GM18873 (cell line): ENCODE measurements around the gene GCDH.
A peak's percentile ranks its signal among the peaks of the same experiment; 100 is the strongest.
"Not testable (repeated sequence)": the region's sequence is repeated elsewhere in the genome, so short reads cannot be mapped to it uniquely, and the experiment has no call there.

Experiments
- ATAC-seq: cut with Tn5 transposase; IDR thresholded peaks from one replicate; pipeline ENCODE4 v1.9.1; 2021; ENCODE audit warnings: mild to moderate bottlenecking, moderate library complexity, moderate number of reproducible peaks; ENCODE audit not compliant: unreplicated experiment, low FRiP score

GCDH gene

GRCh38 chr19:12896460-12896859, 5.5 kb downstream of the GCDH start:
- no peak for ATAC-seq

- ATAC-seq, result no peak
Observed at GRCh38 chr19:12899891-12900518, 9.0 kb downstream of the GCDH start.

- ATAC-seq, result no peak
Observed at GRCh38 chr19:12907166-12907565, 16.2 kb downstream of the GCDH start.

DNA sequence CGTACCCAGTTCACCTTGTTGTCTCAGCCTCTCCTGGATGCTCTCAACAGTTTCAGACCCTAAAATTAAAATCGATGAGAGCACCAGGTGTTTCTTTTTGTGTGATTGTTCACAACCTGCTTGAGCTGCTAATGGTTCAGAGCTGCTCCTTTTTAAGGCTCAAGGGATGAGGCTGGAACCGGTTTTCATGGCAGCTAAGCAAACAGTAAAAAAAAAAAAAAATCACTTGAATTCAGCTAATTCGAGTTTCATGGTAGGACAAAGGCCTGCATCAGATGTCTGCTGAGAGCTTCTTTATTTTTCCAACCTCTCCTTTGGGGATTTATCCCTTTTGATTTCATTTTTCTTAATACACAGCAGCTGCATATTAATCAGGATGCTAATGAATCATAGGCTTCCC, 21.6 kb downstream of the GCDH start:
- no peak for ATAC-seq

DNA sequence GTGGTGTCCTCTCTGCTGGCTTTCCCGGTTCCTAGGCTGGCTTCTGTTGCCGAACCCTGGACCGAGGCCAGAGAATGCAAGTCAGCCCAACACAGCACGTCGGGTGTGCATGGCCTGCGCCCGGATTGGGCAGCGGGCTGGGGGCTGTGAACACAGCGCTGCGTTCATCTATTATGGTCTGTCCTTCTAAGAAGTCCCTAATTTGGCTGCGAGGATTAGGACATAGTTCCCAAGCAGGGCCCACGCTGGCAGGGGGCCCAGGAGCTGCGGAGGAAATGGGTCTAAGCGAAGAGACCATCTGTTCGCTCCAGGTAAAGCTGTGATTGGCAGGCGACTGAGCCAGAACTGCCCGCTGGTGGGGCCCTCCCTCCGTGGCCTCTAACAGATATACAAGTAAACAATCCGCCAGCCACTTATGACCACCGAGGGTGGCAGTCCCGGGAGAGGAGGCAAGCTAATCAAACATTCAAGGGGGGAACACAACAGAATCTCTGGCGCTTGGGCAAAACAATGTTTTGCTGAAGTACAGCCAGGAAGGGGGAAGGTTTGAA, 22.1 kb downstream of the GCDH start:
- ATAC-seq, result no peak

DNA sequence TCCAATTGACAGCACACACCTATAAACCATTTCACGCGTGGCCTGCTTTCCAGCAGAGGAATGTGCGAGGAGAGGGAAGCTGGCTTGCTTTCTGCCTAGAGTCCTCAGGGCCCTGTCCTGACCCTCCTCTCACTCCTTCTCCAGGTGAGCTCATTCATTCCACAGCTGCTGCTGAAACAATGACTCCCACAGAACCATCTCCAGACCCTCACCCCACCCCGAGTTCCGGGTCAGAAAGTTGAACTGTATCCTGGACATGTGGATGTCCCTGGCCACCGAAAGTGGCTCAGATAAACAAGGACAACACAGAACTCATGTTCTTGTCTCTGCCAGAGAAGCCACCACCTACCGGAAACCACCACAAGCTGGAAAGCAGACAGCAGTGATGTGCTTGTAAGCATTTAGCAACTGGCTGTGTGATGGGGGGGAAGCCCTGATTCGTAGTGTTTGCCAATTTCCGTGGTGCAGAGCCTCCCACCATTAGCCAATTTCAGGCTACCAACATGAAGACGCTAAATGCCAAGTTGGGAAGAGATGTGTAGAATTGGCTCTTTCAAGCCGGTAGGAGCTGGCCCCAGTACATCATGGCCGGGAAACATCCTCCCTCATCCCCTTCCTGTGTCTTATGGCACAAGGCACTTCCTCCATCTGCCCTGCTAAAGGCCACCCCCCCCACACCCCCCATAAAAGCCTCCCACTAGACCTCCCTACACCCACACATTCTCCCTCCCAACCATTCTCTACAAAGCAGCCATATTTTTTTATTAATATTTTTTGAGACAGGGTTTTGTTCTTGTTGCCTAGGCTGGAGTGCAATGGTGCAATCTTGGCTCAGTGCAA, 23.1 kb downstream of the GCDH start:
- ATAC-seq, result no peak

GRCh38 chr19:12915860-12916259, 24.9 kb downstream of the GCDH start:
- not testable (repeated sequence) for ATAC-seq

DNA sequence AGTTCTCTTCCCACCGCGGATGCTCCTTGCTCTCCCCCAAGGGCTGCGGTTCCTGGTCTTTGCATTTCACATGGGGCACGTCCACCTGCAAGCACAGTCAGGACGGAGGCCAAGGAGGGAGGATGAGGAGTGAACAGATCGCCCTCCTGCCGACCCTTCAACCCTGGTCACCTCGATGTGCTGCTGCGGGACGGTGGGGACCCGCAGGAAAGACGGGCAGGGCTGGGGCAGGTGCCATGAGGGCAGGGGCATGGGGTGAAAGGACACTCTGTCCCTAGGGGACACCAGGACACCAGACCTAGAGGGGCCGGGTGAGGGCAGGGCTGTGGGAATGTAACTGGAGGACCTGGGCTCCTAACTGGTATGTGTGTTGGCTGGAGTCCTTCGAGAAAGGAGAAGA, 27.3 kb downstream of the GCDH start:
- no peak for ATAC-seq

GRCh38 chr19:12921047-12921446, 30.1 kb downstream of the GCDH start:
- ATAC-seq, result no peak

DNA sequence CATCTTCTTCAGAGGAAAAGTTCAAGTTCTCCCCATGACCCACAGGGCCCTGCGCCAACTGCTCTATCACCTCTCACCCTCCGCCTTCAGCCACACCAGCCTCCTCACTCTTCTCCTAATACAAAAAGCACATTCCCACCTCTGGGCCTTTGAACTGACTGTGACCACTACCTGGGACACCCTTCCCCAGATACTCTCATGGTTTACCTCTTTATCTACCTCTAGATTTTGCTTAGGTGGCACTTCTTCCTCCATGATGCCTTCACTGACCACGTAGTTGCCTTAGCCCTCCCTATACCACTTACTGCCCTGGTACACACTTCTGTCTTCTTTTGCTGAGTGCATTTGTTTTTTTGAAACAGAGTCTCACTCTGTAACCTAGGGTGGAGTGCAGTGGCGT, 32.0 kb downstream of the GCDH start:
- ATAC-seq, result no peak

- no peak for ATAC-seq
Observed at GRCh38 chr19:12924621-12925310, 33.8 kb downstream of the GCDH start.

DNA sequence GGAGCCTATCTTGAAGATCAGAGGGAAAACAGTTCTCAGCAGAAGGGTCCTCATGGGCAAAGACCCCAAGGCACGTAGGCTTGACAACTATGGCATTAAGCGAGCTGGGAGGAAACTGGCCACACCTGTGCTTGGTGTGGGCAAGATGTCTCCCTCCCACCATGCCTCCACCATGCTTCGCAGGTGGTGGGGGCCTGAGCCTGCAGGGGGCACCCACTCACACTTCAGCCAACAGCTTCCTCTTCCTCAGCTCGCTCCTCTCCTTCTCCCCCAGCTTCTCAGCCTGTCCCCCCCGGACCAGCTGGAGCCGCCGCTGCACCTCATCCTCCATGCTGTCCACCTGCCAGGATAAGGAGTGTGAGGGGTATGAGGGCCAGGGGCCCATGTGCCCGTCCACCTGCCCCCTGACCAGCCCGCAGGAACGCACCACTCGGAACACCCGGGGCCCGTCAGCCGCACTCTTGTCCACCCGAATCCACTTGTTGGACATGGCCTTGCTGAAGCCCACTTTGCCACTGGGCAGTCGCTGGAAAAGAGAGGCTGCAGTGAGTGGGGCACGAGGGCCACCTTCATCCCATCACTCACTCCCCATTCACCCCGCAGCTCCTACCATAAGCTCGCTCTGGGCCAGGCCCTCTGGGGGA, 39.2 kb downstream of the GCDH start:
- no peak for ATAC-seq

- no peak for ATAC-seq
Observed at GRCh38 chr19:12932392-12933286, 41.7 kb downstream of the GCDH start.

- peak; percentile 43 for ATAC-seq
Observed at GRCh38 chr19:12933287-12934072, 42.5 kb downstream of the GCDH start, which contains the start of gene FARSA. Gene FARSA (minus strand): TSS chr19:12933711. CDS start chr19:12933696, 15 bp downstream.

GRCh38 chr19:12935071-12935470, 44.1 kb downstream of the GCDH start:
- ATAC-seq, result no peak

GRCh38 chr19:12936582-12936981, 45.6 kb downstream of the GCDH start:
- no peak for ATAC-seq

GRCh38 chr19:12937093-12937926, 46.4 kb downstream of the GCDH start:
- no peak for ATAC-seq
